K562 (cell line): Measurements from ENCODE around the gene NECAB3. TPM values are rescaled to one million over a fixed set of nuclear protein-coding genes. Genes with fewer than 3 reads are reported as not detected.
A peak's percentile ranks its signal among the peaks of the same experiment; 100 is the strongest.

Experiments
- ATF3 ChIP-seq, 2 experiments: fragments of 450-650 bp in 1 of 2; sonication (generic) in 1 of 2; formaldehyde crosslinking in 1 of 2; IDR thresholded peaks in 1 of 2; conservative IDR thresholded peaks in 1 of 2; 2 replicates each; pipeline versions ENCODE4 v1.6.1 to v1.8.1; 2016 to 2023; ENCODE audit warnings: mild to moderate bottlenecking in 2 of 2, moderate library complexity in 2 of 2, inconsistent platforms in 1 of 2, missing genetic modification reagents in 1 of 2
- BCLAF1 ChIP-seq, 2 experiments: fragments of 450-650 bp in 1 of 2; IDR thresholded peaks; 2 replicates each; pipeline ENCODE4 v1.6.1; 2011 to 2017; ENCODE audit warnings: low read depth in 2 of 2, antibody characterized with exemption in 1 of 2, borderline replicate concordance in 1 of 2, low read length in 1 of 2, mild to moderate bottlenecking in 1 of 2, mixed read lengths in 1 of 2; ENCODE audit not compliant: control insufficient read depth in 1 of 2
- CBFA2T2 ChIP-seq: fragments of 450-650 bp; conservative IDR thresholded peaks from 2 replicates; pipeline ENCODE4 v1.6.1; 2017; ENCODE audit warnings: mild to moderate bottlenecking
- ILF3 ChIP-seq: fragments of 450-650 bp; IDR thresholded peaks from 2 replicates; pipeline ENCODE4 v1.6.1; 2018; ENCODE audit warnings: antibody characterized with exemption, mild to moderate bottlenecking, moderate library complexity, borderline replicate concordance
- JUND ChIP-seq, 2 experiments: IDR thresholded peaks; 2 replicates in 1 of 2; 3 replicates in 1 of 2; pipeline ENCODE4 v1.6.1; 2011; ENCODE audit warnings: borderline replicate concordance in 2 of 2, low read depth in 2 of 2, low read length in 2 of 2, improper control_type of control experiment in 1 of 2, missing biosample characterization in 1 of 2, missing genetic modification characterization in 1 of 2, missing genetic modification reagents in 1 of 2
- MAFG ChIP-seq: fragments of 450-650 bp; conservative IDR thresholded peaks from 2 replicates; pipeline ENCODE4 v1.6.1; 2016; ENCODE audit warnings: missing genetic modification characterization, missing compliant biosample characterization
- MCM3 ChIP-seq: fragments of 450-650 bp; IDR thresholded peaks from 2 replicates; pipeline ENCODE4 v1.6.1; 2016
- RBM34 ChIP-seq: fragments of 200-400 bp; formaldehyde crosslinking; IDR thresholded peaks from 2 replicates; pipeline ENCODE4 v1.6.1; 2018; ENCODE audit warnings: low read length, borderline replicate concordance; ENCODE audit not compliant: insufficient read depth
- SMAD2 ChIP-seq: fragments of 150-350 bp; IDR thresholded peaks from 2 replicates; pipeline ENCODE4 v1.6.1; 2014; ENCODE audit warnings: low read depth, mild to moderate bottlenecking, low read length
- TAF9B ChIP-seq: fragments of 450-650 bp; IDR thresholded peaks from 2 replicates; pipeline ENCODE4 v1.6.1; 2018; ENCODE audit warnings: mild to moderate bottlenecking; ENCODE audit not compliant: partially characterized antibody
- TSC22D4 ChIP-seq: fragments of 450-650 bp; IDR thresholded peaks from 2 replicates; pipeline ENCODE4 v1.6.1; 2016; ENCODE audit warnings: missing genetic modification characterization, missing biosample characterization, control low read depth
- XRCC3 ChIP-seq: fragments of 450-650 bp; IDR thresholded peaks from 2 replicates; pipeline ENCODE4 v1.6.1; 2017; ENCODE audit warnings: mild to moderate bottlenecking, moderate library complexity
- YBX1 ChIP-seq: fragments of 450-650 bp; IDR thresholded peaks from 2 replicates; pipeline ENCODE4 v1.7.1; 2016; ENCODE audit warnings: mild to moderate bottlenecking
- ZNF133 ChIP-seq: fragments of 250-450 bp; sonication (Bioruptor Pico); IDR thresholded peaks from 2 replicates; pipeline ENCODE4 v1.4.0; 2020; ENCODE audit warnings: mild to moderate bottlenecking
- ZNF511 ChIP-seq: sonication (generic); formaldehyde crosslinking; IDR thresholded peaks from 2 replicates; pipeline ENCODE4 v1.8.0; 2022; ENCODE audit warnings: mild to moderate bottlenecking, missing genetic modification reagents
- ZNF696 ChIP-seq: fragments of 250-450 bp; sonication (Bioruptor Pico); conservative IDR thresholded peaks from 2 replicates; pipeline ENCODE4 v1.4.0; 2020; ENCODE audit warnings: mild to moderate bottlenecking, moderate library complexity
- ZNF764 ChIP-seq: fragments of 250-450 bp; sonication (Bioruptor Pico); IDR thresholded peaks from 2 replicates; pipeline ENCODE4 v1.4.0; 2020; ENCODE audit warnings: low read depth, mild to moderate bottlenecking, moderate library complexity
- polyA plus RNA-seq, 8 experiments: library from polyadenylated mRNA; depleted of rRNA in 4 of 8; stranded (reverse) in 5 of 8; unstranded in 3 of 8; fragments of >200 nt; fragmentation: Nextera tagmentation in 2 of 8; fragmentation: Illumina TruSeq in 1 of 8; extraction: Ambion mirVana in 2 of 8; extraction: Trizol in 1 of 8; gene quantifications; 2 replicates each; pipeline versions ENCODE4 v1.2.1 to v1.2.3, GENCODE V29; 2011 to 2014; ENCODE audit warnings: inconsistent platforms in 1 of 8, missing spikeins in 1 of 8
- total RNA-seq, 7 experiments: library from RNA; depleted of rRNA in 6 of 7; stranded (reverse); fragments of >200 nt in 6 of 7; fragmentation: Illumina TruSeq in 2 of 7; extraction: Trizol in 2 of 7; gene quantifications; 2 replicates each; pipeline versions ENCODE4 v1.2.1 to v1.2.3, GENCODE V29; 2011 to 2021; ENCODE audit warnings: low replicate concordance in 1 of 7
- TF ChIP-seq, protein P1 (sequence below), 2 experiments: fragments of 450-650 bp; IDR thresholded peaks; 2 replicates each; pipeline ENCODE4 v1.6.1; 2018; ENCODE audit warnings: mild to moderate bottlenecking in 2 of 2, low read depth in 1 of 2; ENCODE audit not compliant: partially characterized antibody in 2 of 2

Gene NECAB3
- total and polyA plus RNA-seq, 9 of the 15 experiments (the other 6 are each of a cell fraction or from before 2014, with no cell fraction given), result 0.94 to 63.3 (median 31.5) TPM

- TF ChIP-seq BCLAF1 (IDR thresholded peaks at IDR 0.05; ENCODE audit: borderline replicate concordance in 1 of 2, control insufficient read depth in 1 of 2, low read depth in 2 of 2, low read length in 1 of 2) (no peak), TAF9B (no peak), ZNF133 (CRISPR knock-in tag) (no peak), JUND (IDR thresholded peaks at IDR 0.05; ENCODE audit: borderline replicate concordance, low read depth, low read length) (0 out of 2 replicates have a peak, but pooled peaks have one; percentile 2), JUND (tag; IDR thresholded peaks at IDR 0.05; ENCODE audit: borderline replicate concordance, low read depth, low read length) (no peak; the same call in 2 of the 3 replicates), RBM34 (no peak), TSC22D4 (tag) (no peak), ILF3 (no peak), ZNF764 (CRISPR knock-in tag) (no peak), CBFA2T2 (no peak), SMAD2 (no peak), YBX1 (no peak), XRCC3 (no peak), ATF3 (IDR thresholded peaks at IDR 0.05) (no peak), ATF3 (CRISPR knock-in tag; conservative IDR thresholded peaks at IDR 0.05) (no peak), ZNF696 (CRISPR knock-in tag) (no peak), MCM3 (no peak), ZNF511 (CRISPR knock-in tag) (no peak), MAFG (tag) (no peak)
- TF ChIP-seq, protein P1, sequence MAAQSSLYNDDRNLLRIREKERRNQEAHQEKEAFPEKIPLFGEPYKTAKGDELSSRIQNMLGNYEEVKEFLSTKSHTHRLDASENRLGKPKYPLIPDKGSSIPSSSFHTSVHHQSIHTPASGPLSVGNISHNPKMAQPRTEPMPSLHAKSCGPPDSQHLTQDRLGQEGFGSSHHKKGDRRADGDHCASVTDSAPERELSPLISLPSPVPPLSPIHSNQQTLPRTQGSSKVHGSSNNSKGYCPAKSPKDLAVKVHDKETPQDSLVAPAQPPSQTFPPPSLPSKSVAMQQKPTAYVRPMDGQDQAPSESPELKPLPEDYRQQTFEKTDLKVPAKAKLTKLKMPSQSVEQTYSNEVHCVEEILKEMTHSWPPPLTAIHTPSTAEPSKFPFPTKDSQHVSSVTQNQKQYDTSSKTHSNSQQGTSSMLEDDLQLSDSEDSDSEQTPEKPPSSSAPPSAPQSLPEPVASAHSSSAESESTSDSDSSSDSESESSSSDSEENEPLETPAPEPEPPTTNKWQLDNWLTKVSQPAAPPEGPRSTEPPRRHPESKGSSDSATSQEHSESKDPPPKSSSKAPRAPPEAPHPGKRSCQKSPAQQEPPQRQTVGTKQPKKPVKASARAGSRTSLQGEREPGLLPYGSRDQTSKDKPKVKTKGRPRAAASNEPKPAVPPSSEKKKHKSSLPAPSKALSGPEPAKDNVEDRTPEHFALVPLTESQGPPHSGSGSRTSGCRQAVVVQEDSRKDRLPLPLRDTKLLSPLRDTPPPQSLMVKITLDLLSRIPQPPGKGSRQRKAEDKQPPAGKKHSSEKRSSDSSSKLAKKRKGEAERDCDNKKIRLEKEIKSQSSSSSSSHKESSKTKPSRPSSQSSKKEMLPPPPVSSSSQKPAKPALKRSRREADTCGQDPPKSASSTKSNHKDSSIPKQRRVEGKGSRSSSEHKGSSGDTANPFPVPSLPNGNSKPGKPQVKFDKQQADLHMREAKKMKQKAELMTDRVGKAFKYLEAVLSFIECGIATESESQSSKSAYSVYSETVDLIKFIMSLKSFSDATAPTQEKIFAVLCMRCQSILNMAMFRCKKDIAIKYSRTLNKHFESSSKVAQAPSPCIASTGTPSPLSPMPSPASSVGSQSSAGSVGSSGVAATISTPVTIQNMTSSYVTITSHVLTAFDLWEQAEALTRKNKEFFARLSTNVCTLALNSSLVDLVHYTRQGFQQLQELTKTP (IDR thresholded peaks at IDR 0.05; ENCODE audit: low read depth in 1 of 2, partially characterized antibody in 2 of 2), result no peak
Measured at GRCh38 chr20:33719989-33720709, 45.9 kb upstream of the NECAB3 start, which contains the start of gene PXMP4 (continued).
